SU-DHL-6 (cell line): ENCODE data around the gene RSPH3.

Source experiments
- H2AFZ ChIP-seq: fragments of 200-600 bp; sonication (generic); 2 replicates; pipeline ENCODE4 v1.6.1; 2014; ENCODE audit warnings: low read depth, mild to moderate bottlenecking, moderate library complexity, mixed read lengths, antibody characterized with exemption, low read length; ENCODE audit not compliant: severe bottlenecking
- H3F3A ChIP-seq: fragments of 200-600 bp; shearing (Covaris generic); 2 replicates; pipeline ENCODE4 v1.6.0; 2016; ENCODE audit warnings: antibody characterized with exemption, mild to moderate bottlenecking; ENCODE audit not compliant: insufficient read depth
- H3K27ac ChIP-seq: fragments of 200-600 bp; sonication (generic); 2 replicates; pipeline ENCODE4 v1.5.1; 2016; ENCODE audit warnings: low read depth, mild to moderate bottlenecking, low read length, moderate library complexity, mixed read lengths
- H3K27me3 ChIP-seq: fragments of 200-600 bp; sonication (generic), shearing (Covaris generic); 2 replicates; pipeline ENCODE4 v1.6.0; 2014; ENCODE audit warnings: mild to moderate bottlenecking, low read length
- H3K36me3 ChIP-seq: fragments of 200-600 bp; sonication (generic); 2 replicates; pipeline ENCODE4 v1.6.1; 2014; ENCODE audit warnings: mild to moderate bottlenecking, low read length, mixed read lengths
- H3K4me2 ChIP-seq: fragments of 300-600, 200-600 bp; shearing (Covaris generic), sonication (generic); 2 replicates; pipeline ENCODE4 v1.6.0; 2014; ENCODE audit warnings: low read length, low read depth, mild to moderate bottlenecking; ENCODE audit not compliant: poor library complexity, severe bottlenecking
- H3K4me3 ChIP-seq: fragments of 200-600 bp; sonication (generic); 2 replicates; pipeline ENCODE4 v1.5.1; 2014; ENCODE audit warnings: antibody characterized with exemption, low read length, mild to moderate bottlenecking, mixed read lengths; ENCODE audit not compliant: insufficient read depth, poor library complexity, severe bottlenecking
- H3K79me2 ChIP-seq: fragments of 200-600 bp; sonication (generic); 2 replicates; pipeline ENCODE4 v1.6.1; 2014; ENCODE audit warnings: mild to moderate bottlenecking, low read length, moderate library complexity; ENCODE audit not compliant: insufficient read depth
- H3K9ac ChIP-seq: fragments of 200-600 bp; sonication (generic); 2 replicates; pipeline ENCODE4 v1.7.0; 2014; ENCODE audit warnings: mild to moderate bottlenecking, low read length
- H3K9me2 ChIP-seq: fragments of 200-600 bp; sonication (generic); replicated peaks from 2 replicates; pipeline ENCODE4 v1.6.1; 2014; ENCODE audit warnings: low read length; ENCODE audit not compliant: insufficient read depth
- H3K9me3 ChIP-seq: fragments of 200-600 bp; sonication (generic); 2 replicates; pipeline ENCODE4 v1.6.1; 2014; ENCODE audit warnings: low read length, mixed read lengths; ENCODE audit not compliant: insufficient read depth
- H4K20me1 ChIP-seq: fragments of 200-600 bp; sonication (generic); 2 replicates; pipeline ENCODE4 v1.6.1; 2014; ENCODE audit warnings: low read depth, mild to moderate bottlenecking, antibody characterized with exemption, low read length, moderate library complexity, mixed read lengths
- CTCF ChIP-seq: fragments of 200-600 bp; sonication (generic); IDR thresholded peaks from one replicate; pipeline ENCODE4 v1.5.1; 2017; ENCODE audit warnings: antibody characterized with exemption, mild to moderate bottlenecking, low read length, moderate library complexity; ENCODE audit not compliant: insufficient read depth, poor library complexity, severe bottlenecking
- EZH2phosphoT487 ChIP-seq: fragments of 200-600 bp; sonication (generic), shearing (Covaris generic); conservative IDR thresholded peaks from 2 replicates; pipeline ENCODE4 v1.6.1; 2018; ENCODE audit warnings: mild to moderate bottlenecking, antibody characterized with exemption, low read length, moderate library complexity, mixed read lengths

The RSPH3 gene

GRCh38 chr6:158963020-158963808 is 36.8 kb downstream of the RSPH3 start:
- H3K9me2 ChIP-seq: no peaks in the 10 kb centered on the region
- no peak for TF ChIP-seq CTCF
- no peak for TF ChIP-seq EZH2phosphoT487
- peaks cover 5% of the 10 kb centered on the region for H3K36me3 ChIP-seq

GRCh38 chr6:158962371-158962770 is 37.6 kb downstream of the RSPH3 start:
- Histone ChIP-seq H3K4me3 (no peak overlapping the region), H3K27me3 (no peaks in the 10 kb centered on the region), H3K9me2 (no peaks in the 10 kb centered on the region), H3K9me3 (no peaks in the 10 kb centered on the region), H3F3A (no peaks in the 10 kb centered on the region), H3K4me2 (no peak overlapping the region), H4K20me1 (no peaks in the 10 kb centered on the region), H3K27ac (no peak overlapping the region), H2AFZ (no peak overlapping the region), H3K9ac (no peak overlapping the region), H3K79me2 (no peaks in the 10 kb centered on the region), H3K36me3 (no peaks in the 10 kb centered on the region)
- no peak for TF ChIP-seq CTCF
- TF ChIP-seq EZH2phosphoT487: no peak

More at GRCh38 chr6:158963020-158963808, 36.8 kb downstream of the RSPH3 start:
- H3K4me2 ChIP-seq: no peak overlapping the region
- H3K9ac ChIP-seq: no peak overlapping the region
- no peak overlapping the region for H3K27ac ChIP-seq
- H4K20me1 ChIP-seq: no peaks in the 10 kb centered on the region
- H3K79me2 ChIP-seq: no peaks in the 10 kb centered on the region
- no peak overlapping the region for H3K4me3 ChIP-seq
- H3F3A ChIP-seq: no peaks in the 10 kb centered on the region
- H3K27me3 ChIP-seq: no peaks in the 10 kb centered on the region
- peaks cover 5% of the 10 kb centered on the region; the same call in 1 of the 2 replicates for H3K9me3 ChIP-seq
- H2AFZ ChIP-seq: no peak overlapping the region

DNA sequence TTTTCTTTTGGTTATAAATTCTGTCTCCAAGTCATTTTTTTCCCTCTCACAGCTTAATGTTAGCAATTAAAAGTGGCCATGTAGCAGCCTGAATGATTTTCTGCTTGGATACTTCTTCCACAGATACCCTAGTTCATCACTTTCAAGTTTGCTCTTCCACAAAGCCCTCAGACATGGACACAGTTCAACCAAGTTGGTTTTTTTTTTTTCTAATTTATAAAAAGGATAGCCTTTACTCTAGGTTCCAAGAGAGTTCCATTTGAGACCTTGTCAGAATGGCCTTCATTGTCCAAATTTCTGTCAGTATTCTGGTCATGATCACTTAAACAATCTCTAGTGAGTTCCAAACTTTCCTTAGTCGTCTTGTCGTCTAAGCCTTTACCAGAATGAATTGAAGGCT is 40.0 kb downstream of the RSPH3 start:
- H3K36me3 ChIP-seq: no peaks in the 10 kb centered on the region
- H4K20me1 ChIP-seq: no peaks in the 10 kb centered on the region
- no peaks in the 10 kb centered on the region for H3K9me3 ChIP-seq
- no peaks in the 10 kb centered on the region for H3F3A ChIP-seq
- H3K27me3 ChIP-seq: no peaks in the 10 kb centered on the region
- no peak overlapping the region for H2AFZ ChIP-seq
- H3K9me2 ChIP-seq: no peaks in the 10 kb centered on the region
- no peak overlapping the region for H3K4me3 ChIP-seq
- H3K79me2 ChIP-seq: no peaks in the 10 kb centered on the region
- TF ChIP-seq CTCF: no peak
- TF ChIP-seq EZH2phosphoT487: no peak
- H3K27ac ChIP-seq: no peak overlapping the region
- H3K9ac ChIP-seq: no peak overlapping the region
- no peak overlapping the region for H3K4me2 ChIP-seq
